IMR-90 (cell line): ENCODE results near the gene ZNF695. TPM values are rescaled to one million over a fixed set of nuclear protein-coding genes. Genes with fewer than 3 reads are reported as not detected.

Experiments used
- polyA plus RNA-seq, 3 experiments: library from polyadenylated mRNA; depleted of rRNA; stranded (reverse); fragments of >200 nt; gene quantifications; 2 replicates each; pipeline ENCODE4 v1.2.3, GENCODE V29; 2012; ENCODE audit warnings: low replicate concordance in 1 of 3
- total RNA-seq: library from RNA; depleted of rRNA; stranded (reverse); fragments of >200 nt; gene quantifications from 2 replicates; pipeline ENCODE4 v1.2.3, GENCODE V29; 2012; rRNA removed

Gene ZNF695
- total and polyA plus RNA-seq, 2 of the 4 experiments (the other 2 are of a cell fraction): 0.54 to 0.75 TPM

Other genes with a start within 250 kb of the ZNF695 start
- 29.0 and 40.3 TPM in 2 replicates for gene AHCTF1, start 76.1 kb downstream of the ZNF695 start, total RNA-seq
- 7.4 and 8.9 TPM in 2 replicates for gene AHCTF1, start 76.1 kb downstream of the ZNF695 start, polyA plus RNA-seq (2012; rRNA removed)
- 4.5 and 5.6 TPM in 2 replicates for gene ZNF670, start 70.8 kb upstream of the ZNF695 start, total RNA-seq
- 1.2 and 1.8 TPM in 2 replicates for gene ZNF670, start 70.8 kb upstream of the ZNF695 start, polyA plus RNA-seq (2012; rRNA removed)
- 10.8 and 14.2 TPM in 2 replicates for gene ZNF669, start 96.3 kb upstream of the ZNF695 start, total RNA-seq
- 3.4 and 3.8 TPM in 2 replicates for gene ZNF669, start 96.3 kb upstream of the ZNF695 start, polyA plus RNA-seq (2012; rRNA removed)
- gene ZNF124, start 164.0 kb upstream of the ZNF695 start, total RNA-seq: 77.8 and 89.3 TPM in 2 replicates
- 3.0 and 3.2 TPM in 2 replicates for gene ZNF124, start 164.0 kb upstream of the ZNF695 start, polyA plus RNA-seq (2012; rRNA removed)
- gene VN1R5, start 248.0 kb upstream of the ZNF695 start, total RNA-seq: not detected in 2 replicates
- gene VN1R5, start 248.0 kb upstream of the ZNF695 start, polyA plus RNA-seq (2012; rRNA removed): not detected in 2 replicates